Endothelial cell of umbilical vein (primary cell): ENCODE measurements around the gene LPAR6. TPM values are rescaled to one million over a fixed set of nuclear protein-coding genes. Genes with fewer than 3 reads are reported as not detected.

Source experiments
- BruUV-seq: library from RNA; stranded (reverse); fragments of 400-500 nt; replicated peaks from 2 replicates; lab custom pipeline; 2021; lab: Mats Ljungman, UMichigan
- CTCF ChIA-PET: fragments of 300-600, 350-600 bp; sonication (Branson Sonifier 250); formaldehyde crosslinking; loops from one replicate; lab custom pipeline; 2021; ENCODE audit warnings: antibody characterized with exemption, inconsistent platforms; lab: Charles Lee
- POLR2A ChIA-PET: fragments of 300-600, 350-600 bp; sonication (Branson Sonifier 250); formaldehyde crosslinking; loops from one replicate; lab custom pipeline; 2021; ENCODE audit warnings: antibody characterized with exemption, inconsistent platforms; lab: Charles Lee
- DNase-seq: peaks from one replicate; pipeline ENCODE4 v3.0.0-alpha.2; 2011; ENCODE audit warnings: low read depth, low spot score
- FAIRE-seq: peaks from 2 replicates; lab custom pipeline; 2011; peaks lifted over from hg19 to GRCh38; lab: Jason Lieb, UNC
- H2AFZ ChIP-seq: 2 replicates; pipeline ENCODE4 v1.6.0; 2012; ENCODE audit warnings: low read depth, low read length, control low read depth, inconsistent platforms
- H3K27ac ChIP-seq: 2 replicates; pipeline ENCODE4 v1.5.1; 2011; ENCODE audit warnings: low read depth, mild to moderate bottlenecking, control low read depth, low read length, moderate library complexity; ENCODE audit not compliant: insufficient read depth
- H3K27me3 ChIP-seq, 2 experiments: 2 replicates each; pipeline versions ENCODE4 v1.6.0 to v1.6.1; 2011; ENCODE audit warnings: low read length in 2 of 2, mixed read lengths in 1 of 2; ENCODE audit not compliant: control insufficient read depth in 2 of 2, insufficient read depth in 2 of 2
- H3K36me3 ChIP-seq, 2 experiments: 2 replicates in 1 of 2; 3 replicates in 1 of 2; pipeline ENCODE4 v1.5.1; 2011; ENCODE audit warnings: low read length in 2 of 2, mild to moderate bottlenecking in 1 of 2, moderate library complexity in 1 of 2; ENCODE audit not compliant: control insufficient read depth in 2 of 2, insufficient read depth in 2 of 2; ENCODE audit errors: extremely low read depth in 1 of 2
- H3K4me1 ChIP-seq: 3 replicates; pipeline ENCODE4 v1.5.1; 2011; ENCODE audit warnings: mild to moderate bottlenecking, low read length; ENCODE audit not compliant: control insufficient read depth, insufficient read depth; ENCODE audit errors: extremely low read depth
- H3K4me2 ChIP-seq: 2 replicates; pipeline ENCODE4 v1.6.1; 2011; ENCODE audit warnings: low read length, control low read depth, mixed read lengths; ENCODE audit not compliant: insufficient read depth
- H3K4me3 ChIP-seq, 3 experiments: fragments of 200-600 bp in 1 of 3; sonication (generic), shearing (Covaris generic) in 1 of 3; replicated peaks in 1 of 3; 2 replicates each; pipeline ENCODE4 v1.5.1; 2011 to 2016; ENCODE audit warnings: control low read depth in 3 of 3, low read length in 3 of 3, mild to moderate bottlenecking in 2 of 3, inconsistent platforms in 1 of 3, low read depth in 1 of 3, moderate library complexity in 1 of 3; ENCODE audit not compliant: insufficient read depth in 1 of 3
- H3K79me2 ChIP-seq: 2 replicates; pipeline ENCODE4 v1.6.0; 2012; ENCODE audit warnings: low read length, inconsistent platforms; ENCODE audit not compliant: control insufficient read depth, insufficient read depth
- H3K9ac ChIP-seq: replicated peaks from 2 replicates; pipeline ENCODE3; 2011; ENCODE audit warnings: low read length, control low read depth; ENCODE audit not compliant: insufficient read depth; ENCODE audit errors: extremely low read depth
- H3K9me1 ChIP-seq: replicated peaks from 3 replicates; pipeline ENCODE4 v1.6.0; 2011; ENCODE audit warnings: mild to moderate bottlenecking, low read length; ENCODE audit not compliant: control insufficient read depth, insufficient read depth; ENCODE audit errors: extremely low read depth
- H3K9me3 ChIP-seq: replicated peaks from 2 replicates; pipeline ENCODE4 v1.5.1; 2012; ENCODE audit warnings: low read length, inconsistent platforms; ENCODE audit not compliant: control insufficient read depth, insufficient read depth
- H4K20me1 ChIP-seq: replicated peaks from 2 replicates; pipeline ENCODE3; 2011; ENCODE audit warnings: mild to moderate bottlenecking, low read length; ENCODE audit not compliant: control insufficient read depth, insufficient read depth; ENCODE audit errors: extremely low read depth
- CTCF ChIP-seq, 2 donors: IDR thresholded peaks; 1 replicate in 1 of 2; 2 replicates in 1 of 2; pipeline ENCODE4 v1.5.1; 2011; ENCODE audit warnings: low read length in 2 of 2, mild to moderate bottlenecking in 2 of 2, moderate library complexity in 2 of 2, control low read depth in 1 of 2, inconsistent platforms in 1 of 2, low read depth in 1 of 2; ENCODE audit not compliant: insufficient read depth in 1 of 2; ENCODE audit errors: extremely low read depth in 1 of 2
- EZH2 ChIP-seq: IDR thresholded peaks from 2 replicates; pipeline ENCODE4 v1.6.1; 2012; ENCODE audit warnings: borderline replicate concordance, low read depth, mild to moderate bottlenecking, moderate library complexity, low read length, inconsistent platforms; ENCODE audit not compliant: severe bottlenecking
- FOS ChIP-seq: IDR thresholded peaks from 2 replicates; pipeline ENCODE4 v1.6.1; 2011; ENCODE audit warnings: mild to moderate bottlenecking, low read length, moderate library complexity, borderline replicate concordance; ENCODE audit not compliant: insufficient read depth
- GATA2 ChIP-seq: IDR thresholded peaks from 2 replicates; pipeline ENCODE4 v1.7.0; 2011; ENCODE audit warnings: low read depth, mild to moderate bottlenecking, moderate library complexity, mixed read lengths, low read length; ENCODE audit not compliant: insufficient read length, insufficient read depth
- JUN ChIP-seq: IDR thresholded peaks from 2 replicates; pipeline ENCODE4 v1.6.1; 2011; ENCODE audit warnings: borderline replicate concordance, low read depth; ENCODE audit not compliant: insufficient read length, insufficient read depth
- MAX ChIP-seq: IDR thresholded peaks from 2 replicates; pipeline ENCODE4 v1.6.1; 2011; ENCODE audit not compliant: insufficient read depth, insufficient read length
- MYC ChIP-seq: IDR thresholded peaks from one replicate; pipeline ENCODE4 v1.6.1; 2011; ENCODE audit warnings: mild to moderate bottlenecking, low read depth, low read length
- POLR2A ChIP-seq: IDR thresholded peaks from 2 replicates; pipeline ENCODE4 v1.6.1; 2012; ENCODE audit warnings: low read depth, mild to moderate bottlenecking, control low read depth, low read length
- POLR2AphosphoS5 ChIP-seq: IDR thresholded peaks from 2 replicates; pipeline ENCODE4 v1.6.1; 2012; ENCODE audit warnings: low read depth, mild to moderate bottlenecking, control low read depth, low read length, moderate library complexity; ENCODE audit not compliant: insufficient read depth
- dilution Hi-C: fragments of 300-500 bp; cut with MboI; formaldehyde crosslinking; loops from one replicate; pipeline ENCODE4 v1.15.0; 2019; ENCODE audit warnings: low sequenced_read_pairs; ENCODE audit not compliant: extremely low pct_ligation_motif_present
- intact Hi-C: fragments of 100-400 bp; cut with micrococcal nuclease; formaldehyde crosslinking; loops from one replicate; pipeline ENCODE4 v1.10.0; 2022
- polyA plus RNA-seq, 4 experiments: library from polyadenylated mRNA; depleted of rRNA in 3 of 4; stranded (reverse) in 3 of 4; unstranded in 1 of 4; fragments of >200 nt; gene quantifications; 2 replicates each; pipeline versions ENCODE4 v1.2.1 to v1.2.3, GENCODE V29; 2011 to 2012; ENCODE audit warnings: missing spikeins in 1 of 4
- total RNA-seq: library from RNA; stranded (reverse); gene quantifications from 2 replicates; pipeline ENCODE4 v1.2.3, GENCODE V29; 2021

Gene LPAR6
- total and polyA plus RNA-seq, 2 donors (not counting 3 experiments of a cell fraction or from before 2014, with no cell fraction given) = 14.5 to 22.9 TPM

- Histone ChIP-seq H3K4me1 (no peaks in the 10 kb centered on the region), H2AFZ (no peak overlapping the region), H3K4me3 (no peak overlapping the region), H3K4me2 (no peak overlapping the region), H3K27ac (no peak overlapping the region), H3K79me2 (no peaks in the 10 kb centered on the region), H4K20me1 (no peaks in the 10 kb centered on the region), H3K9ac (no peak overlapping the region), H3K36me3 (no peaks in the 10 kb centered on the region), H3K9me3 (no peaks in the 10 kb centered on the region), H3K27me3 (no peaks in the 10 kb centered on the region), H3K9me1 (no peaks in the 10 kb centered on the region)
- dilution Hi-C loops (no loop called here), intact Hi-C loops (no loop called here)
- CTCF ChIA-PET = interaction anchor here (0.8 to 1.0 kb wide), 3 partner anchors 9 to 192 kb away, joined by 3 to 4 read pairs (median 3); no protein-coding TSS in a partner anchor
- BruUV-seq = no TSS peak
- FAIRE-seq = no peak
- POLR2A ChIA-PET = no interaction called here
- DNase-seq = no peak
- TF ChIP-seq POLR2AphosphoS5 (no peak), GATA2 (no peak), CTCF (IDR thresholded peaks at IDR 0.05; ENCODE audit: extremely low read depth in 1 of 2, insufficient read depth in 1 of 2, low read depth in 1 of 2, low read length in 2 of 2) (no peak), JUN (no peak), MAX (no peak), EZH2 (no peak), FOS (no peak), POLR2A (no peak), MYC (no peak)
These were observed 26.1 kb downstream of the LPAR6 start for GRCh38 chr13:48386816-48387215.
